Caco-2 (cell line): ENCODE measurements around the gene FATE1. TPM values are rescaled to one million over a fixed set of nuclear protein-coding genes. Genes with fewer than 3 reads are reported as not detected.

ENCODE experiments used
- BruUV-seq: library from RNA; stranded (reverse); fragments of 400-500 nt; replicated peaks from 2 replicates; lab custom pipeline; 2021; lab: Mats Ljungman, UMichigan
- CTCF ChIA-PET: fragments of 300-600 bp; sonication (Branson Sonifier 250); formaldehyde crosslinking; loops from one replicate; lab custom pipeline; 2022; ENCODE audit warnings: antibody characterized with exemption; lab: Charles Lee
- POLR2A ChIA-PET: fragments of 300-600 bp; sonication (Branson Sonifier 250); formaldehyde crosslinking; loops from one replicate; lab custom pipeline; 2022; ENCODE audit warnings: antibody characterized with exemption; lab: Charles Lee
- DNase-seq, 2 experiments: peaks; one replicate each; pipeline versions ENCODE4 v3.0.0 to v3.0.0-alpha.2; 2020 to 2022
- H3K27me3 ChIP-seq: replicated peaks from 2 replicates; pipeline ENCODE4 v1.6.0; 2011; ENCODE audit warnings: low read length; ENCODE audit not compliant: control insufficient read depth, insufficient read depth
- H3K36me3 ChIP-seq: 2 replicates; pipeline ENCODE4 v1.5.1; 2011; ENCODE audit warnings: low read length; ENCODE audit not compliant: control insufficient read depth, insufficient read depth
- H3K4me1 ChIP-seq: fragments of 250-450 bp; sonication (Bioruptor Pico); 2 replicates; pipeline ENCODE4 v1.5.1; 2020; ENCODE audit warnings: mild to moderate bottlenecking
- H3K4me3 ChIP-seq: 2 replicates; pipeline ENCODE4 v1.5.1; 2011; ENCODE audit warnings: low read depth, mild to moderate bottlenecking, control low read depth, low read length
- H3K9me3 ChIP-seq: fragments of 250-450 bp; sonication (Bioruptor Pico); 2 replicates; pipeline ENCODE4 v1.5.1; 2020; ENCODE audit warnings: mild to moderate bottlenecking, moderate library complexity
- H3K27ac Mint-ChIP-seq: one replicate; pipeline ENCODE4 v1.8.0; 2022; ENCODE audit warnings: mixed read lengths; ENCODE audit not compliant: unreplicated experiment
- H3K27me3 Mint-ChIP-seq: one replicate; pipeline ENCODE4 v1.8.0; 2022; ENCODE audit warnings: mixed read lengths; ENCODE audit not compliant: insufficient read depth, unreplicated experiment
- H3K36me3 Mint-ChIP-seq: one replicate; pipeline ENCODE4 v1.8.0; 2022; ENCODE audit warnings: mild to moderate bottlenecking, mixed read lengths; ENCODE audit not compliant: insufficient read depth, unreplicated experiment
- H3K4me1 Mint-ChIP-seq: one replicate; pipeline ENCODE4 v1.8.0; 2022; ENCODE audit warnings: low read depth, mixed read lengths; ENCODE audit not compliant: unreplicated experiment
- H3K4me3 Mint-ChIP-seq: one replicate; pipeline ENCODE4 v1.8.0; 2022; ENCODE audit warnings: mild to moderate bottlenecking, moderate library complexity, mixed read lengths; ENCODE audit not compliant: unreplicated experiment
- H3K9me3 Mint-ChIP-seq: one replicate; pipeline ENCODE4 v1.8.0; 2022; ENCODE audit warnings: mixed read lengths; ENCODE audit not compliant: unreplicated experiment
- intact Hi-C: fragments of 100-400 bp; cut with micrococcal nuclease; formaldehyde crosslinking; loops from one replicate; pipeline ENCODE4 v1.10.0; 2022; ENCODE audit not compliant: unreplicated experiment
- total RNA-seq: library from RNA; stranded (reverse); gene quantifications from 2 replicates; pipeline ENCODE4 v1.2.3, GENCODE V29; 2022
- TF ChIP-seq, protein P1 (sequence below), 2 experiments: fragments of 200-600 bp in 1 of 2; IDR thresholded peaks; 1 replicate in 1 of 2; 2 replicates in 1 of 2; pipeline versions ENCODE4 v1.5.1 to v1.8.0; 2011 to 2022; ENCODE audit warnings: antibody characterized with exemption in 1 of 2, control low read depth in 1 of 2, inconsistent platforms in 1 of 2, low read depth in 1 of 2, low read length in 1 of 2, mild to moderate bottlenecking in 1 of 2, moderate library complexity in 1 of 2; ENCODE audit not compliant: insufficient read depth in 1 of 2, severe bottlenecking in 1 of 2, unreplicated experiment in 1 of 2

Gene FATE1
- total RNA-seq, 1 experiment from 2014 or later, result not detected

DNA sequence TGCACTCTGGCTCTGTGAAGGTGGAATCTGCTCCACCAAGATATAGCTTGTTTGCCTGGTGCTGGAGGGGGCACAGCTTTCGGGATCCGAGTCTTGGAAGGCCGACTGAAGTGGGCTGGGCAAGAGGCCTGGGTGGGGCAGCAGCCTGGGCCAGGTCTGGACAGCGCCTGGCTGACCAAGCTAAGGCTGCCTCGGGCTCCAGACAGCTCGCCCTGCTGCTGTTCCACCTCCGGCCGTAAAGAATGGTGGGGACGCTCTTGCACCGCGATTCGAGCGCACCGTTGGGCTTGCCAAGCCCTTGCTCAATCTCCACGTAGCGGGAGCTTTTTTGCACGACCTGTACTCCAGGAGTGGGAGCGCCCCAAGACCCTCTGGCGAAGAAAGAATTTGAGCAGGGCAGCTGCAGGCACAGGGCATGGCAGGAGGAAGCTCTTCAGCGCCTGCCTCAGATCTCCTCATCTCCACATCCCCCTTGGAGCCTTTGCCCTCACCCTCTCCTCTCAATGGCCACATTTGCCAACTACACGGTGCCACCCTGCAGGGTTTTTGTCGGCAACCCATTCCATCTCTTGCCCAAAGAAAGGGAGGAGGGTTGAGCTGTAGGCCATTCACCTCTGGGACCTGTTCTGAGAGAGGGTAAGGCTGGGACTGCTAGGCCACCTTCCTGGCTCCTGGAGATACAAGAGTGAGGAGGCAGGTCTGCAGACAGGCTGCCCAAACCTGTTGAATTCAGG lies 37.6 kb downstream of the FATE1 start:
- CTCF ChIA-PET, result interaction anchor here (1.0 to 1.2 kb wide), 3 partner anchors 879 to 905 kb away, joined by 3 to 11 read pairs (median 5); no protein-coding TSS in a partner anchor
- BruUV-seq, result no TSS peak
- no peak overlapping the region for H3K27ac Mint-ChIP-seq
- DNase-seq, result peak; percentile 36 to 56
- H3K36me3 Mint-ChIP-seq, result no peaks in the 10 kb centered on the region
- no peaks in the 10 kb centered on the region for H3K9me3 Mint-ChIP-seq
- TF ChIP-seq, protein P1, sequence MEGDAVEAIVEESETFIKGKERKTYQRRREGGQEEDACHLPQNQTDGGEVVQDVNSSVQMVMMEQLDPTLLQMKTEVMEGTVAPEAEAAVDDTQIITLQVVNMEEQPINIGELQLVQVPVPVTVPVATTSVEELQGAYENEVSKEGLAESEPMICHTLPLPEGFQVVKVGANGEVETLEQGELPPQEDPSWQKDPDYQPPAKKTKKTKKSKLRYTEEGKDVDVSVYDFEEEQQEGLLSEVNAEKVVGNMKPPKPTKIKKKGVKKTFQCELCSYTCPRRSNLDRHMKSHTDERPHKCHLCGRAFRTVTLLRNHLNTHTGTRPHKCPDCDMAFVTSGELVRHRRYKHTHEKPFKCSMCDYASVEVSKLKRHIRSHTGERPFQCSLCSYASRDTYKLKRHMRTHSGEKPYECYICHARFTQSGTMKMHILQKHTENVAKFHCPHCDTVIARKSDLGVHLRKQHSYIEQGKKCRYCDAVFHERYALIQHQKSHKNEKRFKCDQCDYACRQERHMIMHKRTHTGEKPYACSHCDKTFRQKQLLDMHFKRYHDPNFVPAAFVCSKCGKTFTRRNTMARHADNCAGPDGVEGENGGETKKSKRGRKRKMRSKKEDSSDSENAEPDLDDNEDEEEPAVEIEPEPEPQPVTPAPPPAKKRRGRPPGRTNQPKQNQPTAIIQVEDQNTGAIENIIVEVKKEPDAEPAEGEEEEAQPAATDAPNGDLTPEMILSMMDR (IDR thresholded peaks at IDR 0.05; ENCODE audit: insufficient read depth in 1 of 2, low read depth in 1 of 2, low read length in 1 of 2, severe bottlenecking in 1 of 2, unreplicated experiment in 1 of 2), result peak; percentile 47 to 79
- H3K4me1 Mint-ChIP-seq, result no peaks in the 10 kb centered on the region
- H3K4me3 ChIP-seq, result no peak overlapping the region
- H3K27me3 Mint-ChIP-seq, result peaks cover 19% of the 10 kb centered on the region
- no peak overlapping the region for H3K4me3 Mint-ChIP-seq
- no peaks in the 10 kb centered on the region for H3K9me3 ChIP-seq
- intact Hi-C loops, result loop anchor here (1.0 kb wide), 3 partner anchors 879 to 1064 kb away; no protein-coding TSS in a partner anchor
- no peaks in the 10 kb centered on the region for H3K36me3 ChIP-seq
- POLR2A ChIA-PET, result no interaction called here
- H3K27me3 ChIP-seq, result no peaks in the 10 kb centered on the region
- H3K4me1 ChIP-seq, result no peaks in the 10 kb centered on the region

DNA sequence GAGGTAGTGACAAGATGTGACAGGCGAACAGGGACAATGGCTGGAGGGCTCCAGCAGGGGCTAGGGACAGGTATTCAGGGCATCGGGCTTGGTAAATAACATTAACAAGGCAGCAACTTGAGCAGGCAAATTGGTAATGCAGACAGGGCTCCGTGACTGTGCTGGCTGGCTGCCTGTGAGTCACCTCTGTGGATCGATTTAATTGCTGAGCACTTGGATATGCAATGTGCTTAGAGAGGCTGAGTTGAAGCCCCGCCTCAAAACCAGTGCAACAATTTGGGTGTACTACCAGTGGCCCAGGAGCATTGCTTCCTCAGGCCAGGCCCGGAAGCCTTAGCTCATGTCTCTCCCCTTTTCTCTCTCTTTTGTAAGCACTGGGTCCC lies 38.2 kb downstream of the FATE1 start:
- no peak for DNase-seq
- Histone ChIP-seq H3K4me1 (no peaks in the 10 kb centered on the region), H3K27me3 (no peaks in the 10 kb centered on the region), H3K4me3 (no peak overlapping the region), H3K9me3 (no peaks in the 10 kb centered on the region), H3K36me3 (no peaks in the 10 kb centered on the region)
- Mint-ChIP-seq H3K36me3 (no peaks in the 10 kb centered on the region), H3K27ac (no peak overlapping the region), H3K9me3 (no peaks in the 10 kb centered on the region), H3K4me3 (no peak overlapping the region), H3K4me1 (no peaks in the 10 kb centered on the region), H3K27me3 (peaks cover 19% of the 10 kb centered on the region)
- ChIA-PET POLR2A (no interaction called here), CTCF (interaction anchor here (1.0 to 1.2 kb wide), 3 partner anchors 879 to 904 kb away, joined by 3 to 11 read pairs (median 5); no protein-coding TSS in a partner anchor)
- TF ChIP-seq, protein P1 (IDR thresholded peaks at IDR 0.05; ENCODE audit: insufficient read depth in 1 of 2, low read depth in 1 of 2, low read length in 1 of 2, severe bottlenecking in 1 of 2, unreplicated experiment in 1 of 2), result no peak
- intact Hi-C loops, result no loop called here
- no TSS peak for BruUV-seq

DNA sequence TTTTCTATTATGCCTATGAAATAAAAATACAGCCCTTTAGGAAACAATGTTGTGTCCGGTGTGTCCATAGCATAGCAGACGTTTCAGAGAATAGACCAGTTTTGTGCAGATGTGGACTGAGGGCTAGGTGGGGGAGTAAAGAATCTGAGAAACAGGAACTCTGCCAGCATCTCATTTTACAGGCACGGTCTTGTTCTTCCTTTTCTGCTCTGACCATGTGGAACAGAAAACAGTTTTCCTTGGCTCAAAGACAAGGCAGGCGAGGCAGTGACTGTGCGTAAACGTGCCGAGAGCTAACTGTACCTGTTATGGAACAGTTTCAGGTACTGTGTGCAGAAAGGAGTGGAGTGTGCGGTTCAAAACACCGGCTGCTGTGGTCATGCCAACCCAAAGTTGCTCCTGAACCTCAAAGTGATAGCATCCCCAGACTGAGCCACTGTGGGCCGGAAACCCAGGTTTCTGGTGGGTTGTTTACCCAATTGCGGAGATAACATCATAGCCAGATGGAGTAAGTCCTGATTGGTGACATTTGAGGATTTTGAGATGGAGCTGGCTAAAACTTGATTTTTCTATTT lies 38.9 kb downstream of the FATE1 start:
- CTCF ChIA-PET, result interaction anchor here (1.1 kb wide), 1 partner anchor 13 kb away, joined by 7 read pairs; no protein-coding TSS in a partner anchor
- no peaks in the 10 kb centered on the region for H3K36me3 ChIP-seq
- intact Hi-C loops, result no loop called here

More for the DNA sequence above, 38.9 kb downstream of the FATE1 start:
- no peak overlapping the region for H3K4me3 ChIP-seq
- H3K27me3 ChIP-seq, result no peaks in the 10 kb centered on the region
- H3K27me3 Mint-ChIP-seq, result peaks cover 19% of the 10 kb centered on the region
- H3K4me3 Mint-ChIP-seq, result no peak overlapping the region
- H3K4me1 ChIP-seq, result no peaks in the 10 kb centered on the region
- no peaks in the 10 kb centered on the region for H3K4me1 Mint-ChIP-seq
- H3K36me3 Mint-ChIP-seq, result no peaks in the 10 kb centered on the region
- DNase-seq, result no peak
- BruUV-seq, result no TSS peak
- TF ChIP-seq, protein P1 (IDR thresholded peaks at IDR 0.05; ENCODE audit: insufficient read depth in 1 of 2, low read depth in 1 of 2, low read length in 1 of 2, severe bottlenecking in 1 of 2, unreplicated experiment in 1 of 2), result no peak
- POLR2A ChIA-PET, result no interaction called here
- H3K9me3 Mint-ChIP-seq, result no peaks in the 10 kb centered on the region
- no peaks in the 10 kb centered on the region for H3K9me3 ChIP-seq
- H3K27ac Mint-ChIP-seq, result no peak overlapping the region
